Stimulated activated CD8-positive, alpha-beta memory T cell treated with anti-CD3 and anti-CD28 coated beads, Interleukin-15, amount 100 ng/mL, for 48 hours (primary cell): Measurements from ENCODE around the gene SMYD1.

Source experiments
- DNase-seq, 2 donors: peaks; one replicate each; pipeline ENCODE4 v3.0.0-alpha.2; 2020; ENCODE audit warnings: low read depth in 2 of 2

SMYD1 gene

GRCh38 chr2:88087073-88087472 lies 19.4 kb downstream of the SMYD1 start:
- no peak for DNase-seq

GRCh38 chr2:88087763-88088162 lies 20.1 kb downstream of the SMYD1 start:
- no peak for DNase-seq

DNA sequence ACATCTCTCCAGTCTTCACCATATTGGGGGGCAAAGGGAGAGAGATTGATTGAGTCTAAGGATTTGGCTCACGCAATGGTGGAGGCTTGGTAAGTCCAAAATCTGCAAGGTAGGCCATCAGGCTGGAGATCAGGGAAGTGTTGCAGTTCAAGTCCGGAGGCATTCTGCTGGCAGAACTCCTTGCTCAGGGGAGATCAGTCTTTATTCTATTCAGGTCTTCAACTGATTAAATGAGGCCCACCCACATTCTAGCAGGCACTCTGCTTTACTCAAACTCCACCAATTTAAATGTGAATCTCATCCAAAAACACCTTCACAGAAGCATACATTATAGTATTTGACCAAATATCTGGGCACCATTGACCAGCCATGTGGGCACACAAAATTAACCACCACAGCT lies 21.4 kb downstream of the SMYD1 start:
- DNase-seq: no peak

- DNase-seq: peak in 1 of 2 donors; percentile 8
Measured at GRCh38 chr2:88090446-88091283, 23.0 kb downstream of the SMYD1 start.

GRCh38 chr2:88091943-88092342 lies 24.3 kb downstream of the SMYD1 start:
- no peak for DNase-seq

GRCh38 chr2:88092773-88093172 lies 25.1 kb downstream of the SMYD1 start:
- DNase-seq: no peak

DNA sequence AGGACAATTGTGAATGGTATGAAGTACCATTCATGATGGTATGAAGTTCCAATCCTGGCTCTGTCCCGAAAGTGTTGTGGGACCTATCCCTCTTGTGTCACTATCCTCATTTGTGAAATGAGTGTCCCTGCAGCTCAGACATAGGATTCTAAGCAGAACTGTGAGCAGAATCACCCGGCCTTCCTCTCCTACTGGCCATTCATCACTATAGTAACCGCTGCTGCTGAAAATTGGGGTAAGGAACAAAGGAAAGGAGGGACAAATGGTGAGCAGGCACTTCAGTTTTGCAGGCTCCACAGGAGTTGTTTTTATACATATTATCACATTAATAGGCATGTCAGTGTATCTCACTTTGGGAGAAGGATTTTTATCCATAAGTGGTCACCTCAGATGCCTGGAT lies 27.4 kb downstream of the SMYD1 start:
- no peak for DNase-seq

DNA sequence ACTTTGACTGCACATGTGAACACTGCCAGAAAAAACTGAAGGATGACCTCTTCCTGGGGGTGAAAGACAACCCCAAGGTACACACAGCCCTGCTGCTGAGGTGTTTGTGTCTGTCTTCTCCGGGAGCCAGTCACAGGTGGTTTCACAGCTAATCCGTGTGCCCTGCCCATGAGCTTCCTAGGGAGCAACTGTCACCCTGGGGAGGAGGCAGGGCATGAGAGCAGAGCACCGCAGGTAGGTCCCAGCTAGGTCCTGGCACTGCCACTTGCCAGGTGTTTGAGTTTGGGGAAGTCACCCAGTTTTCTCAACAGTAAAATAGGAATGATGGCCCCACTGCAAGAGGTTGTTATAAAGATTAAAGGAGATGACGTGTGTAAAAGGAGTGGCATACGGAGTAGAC lies 29.1 kb downstream of the SMYD1 start:
- DNase-seq: no peak

DNA sequence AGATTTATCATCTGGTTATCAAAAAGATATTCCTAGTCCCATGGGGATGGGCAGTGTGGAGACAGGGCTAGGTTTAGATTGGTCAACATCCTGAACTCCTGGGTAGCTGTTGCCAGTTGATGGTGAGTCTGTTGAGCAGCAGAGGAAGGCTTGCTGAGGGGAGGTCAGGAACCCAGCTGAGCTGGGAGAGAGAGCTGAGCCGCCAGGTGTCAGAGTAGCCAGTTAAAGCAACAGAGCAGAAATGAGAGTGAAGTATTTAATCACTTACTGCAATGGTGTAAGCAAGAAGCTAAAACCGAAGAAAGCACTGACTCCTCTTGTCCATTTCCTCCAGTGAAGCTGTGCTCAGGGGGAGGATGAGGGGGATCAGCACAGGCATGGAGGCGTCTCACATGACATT lies 29.6 kb downstream of the SMYD1 start:
- no peak for DNase-seq

DNA sequence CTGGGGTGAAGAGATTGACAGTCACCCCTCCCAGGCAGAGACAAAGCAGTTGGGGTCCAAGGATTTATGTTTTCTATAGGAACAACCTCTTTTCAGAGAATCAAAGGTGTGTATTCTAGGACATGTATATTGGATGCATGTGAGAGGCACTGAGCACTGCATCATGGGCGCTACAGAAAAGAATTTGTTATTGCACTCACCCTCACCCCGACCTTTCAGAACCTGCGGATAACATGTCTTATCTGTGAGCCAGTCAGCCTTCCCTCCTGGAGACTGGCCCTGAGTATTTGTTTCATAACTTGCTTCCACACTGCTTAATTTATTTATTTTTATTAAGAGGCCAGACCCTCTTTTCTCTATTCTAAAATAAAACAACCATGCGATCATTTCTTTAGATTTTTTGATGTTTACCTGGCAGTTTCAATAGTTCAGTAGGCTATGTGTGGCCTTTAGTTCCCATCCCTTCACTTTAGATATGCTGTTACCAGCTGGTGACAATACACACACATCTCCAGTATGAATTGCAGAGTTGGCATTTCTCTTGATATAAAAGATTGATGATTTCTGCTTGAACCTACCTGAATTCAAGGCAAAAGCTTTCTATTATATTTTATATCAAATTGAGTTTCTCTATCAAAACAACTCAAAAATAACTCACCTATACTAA lies 30.4 kb downstream of the SMYD1 start:
- no peak for DNase-seq

GRCh38 chr2:88098558-88098900 lies 30.9 kb downstream of the SMYD1 start:
- no peak for DNase-seq

DNA sequence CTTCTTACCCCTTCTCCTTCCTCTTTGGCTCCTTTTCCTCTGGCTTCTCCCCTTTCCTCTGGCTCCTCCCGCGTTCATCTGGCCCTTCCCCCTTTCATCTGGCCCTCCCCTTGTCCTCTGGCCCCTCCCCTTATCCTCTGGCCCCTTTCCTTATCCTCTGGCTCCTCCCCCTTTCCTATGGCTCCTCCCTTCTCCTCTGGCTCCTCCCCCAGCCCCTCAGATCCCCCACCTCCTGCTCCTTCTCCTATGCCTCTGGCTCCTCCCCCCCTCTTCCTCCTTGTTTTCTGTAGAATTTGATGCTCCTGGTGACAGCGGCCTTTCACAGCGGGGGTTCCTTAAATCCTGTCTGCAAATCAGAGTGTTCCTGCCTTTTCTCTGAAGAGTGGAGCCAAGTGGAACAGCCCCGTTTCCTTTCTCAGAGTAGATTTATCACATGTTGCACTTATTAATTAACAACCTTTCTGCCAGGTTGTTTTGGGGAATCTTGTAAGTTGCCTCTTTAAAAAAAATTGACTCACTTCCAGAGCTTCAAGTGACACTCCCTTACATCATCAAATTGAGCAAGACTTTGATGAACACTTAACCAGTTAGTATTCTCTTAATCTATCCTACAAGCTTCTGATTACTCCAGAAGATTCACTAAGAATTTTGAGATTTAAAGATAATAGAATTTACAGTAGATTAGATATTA lies 32.3 kb downstream of the SMYD1 start:
- DNase-seq: no peak

- DNase-seq: no peak
Measured at GRCh38 chr2:88100489-88100858, 32.8 kb downstream of the SMYD1 start.

DNA sequence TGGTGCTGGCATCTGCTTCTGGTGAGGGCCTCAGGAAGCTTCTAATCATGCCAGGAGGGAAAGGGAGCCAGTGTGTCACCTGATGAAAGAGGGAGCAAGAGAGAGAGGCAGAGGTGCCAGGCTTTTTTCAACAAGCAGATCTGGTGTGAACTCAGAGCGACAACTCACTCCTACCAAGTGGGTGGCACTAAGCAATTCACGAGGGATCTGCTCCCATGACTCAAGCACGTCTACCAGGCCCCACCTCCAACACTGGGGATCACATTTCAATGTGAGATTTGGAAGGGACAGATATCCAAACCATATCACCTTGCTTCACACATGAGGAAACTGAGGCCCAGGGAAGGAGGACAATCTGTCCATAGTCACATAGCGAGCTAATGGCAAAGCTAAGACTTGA lies 41.2 kb downstream of the SMYD1 start:
- DNase-seq: no peak

DNA sequence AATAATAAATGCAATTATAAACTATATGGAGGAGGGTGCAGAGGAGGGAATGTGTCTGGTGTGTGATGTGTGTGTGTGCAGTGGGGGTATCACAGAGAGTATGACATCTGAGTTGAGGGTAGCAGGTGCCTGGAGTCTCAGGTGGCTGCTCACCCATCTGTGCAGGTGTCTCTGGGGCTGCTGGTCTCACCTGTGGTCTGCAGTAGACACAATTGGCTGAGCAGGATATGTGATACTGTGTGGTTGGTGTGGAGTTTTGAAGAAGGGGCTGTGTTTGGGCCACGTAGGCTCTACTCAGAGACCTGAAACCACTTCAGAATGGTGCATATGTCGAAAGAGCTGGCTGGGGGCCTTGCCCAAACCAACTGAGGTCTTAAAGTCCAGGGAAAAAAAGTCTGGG lies 43.2 kb downstream of the SMYD1 start:
- no peak for DNase-seq

DNA sequence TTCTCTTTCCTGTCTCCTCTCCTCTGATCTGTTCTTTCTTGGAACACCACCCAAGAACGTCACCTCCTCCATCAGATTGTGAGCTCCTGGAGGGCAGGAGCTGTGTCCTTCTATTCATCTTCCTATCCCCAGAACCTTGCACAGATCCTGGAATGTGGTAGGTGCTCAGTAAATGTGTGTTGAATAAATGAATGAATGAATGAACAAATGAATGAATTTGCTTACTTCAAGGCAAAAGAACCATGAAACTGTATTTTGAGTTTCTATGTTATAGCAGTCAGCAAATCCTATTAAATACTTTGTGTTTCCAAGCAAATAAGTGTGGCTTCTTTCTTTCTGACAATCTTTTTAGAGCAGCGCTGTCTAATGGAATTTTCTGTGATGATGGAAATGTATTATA lies 45.4 kb downstream of the SMYD1 start:
- no peak for DNase-seq

DNA sequence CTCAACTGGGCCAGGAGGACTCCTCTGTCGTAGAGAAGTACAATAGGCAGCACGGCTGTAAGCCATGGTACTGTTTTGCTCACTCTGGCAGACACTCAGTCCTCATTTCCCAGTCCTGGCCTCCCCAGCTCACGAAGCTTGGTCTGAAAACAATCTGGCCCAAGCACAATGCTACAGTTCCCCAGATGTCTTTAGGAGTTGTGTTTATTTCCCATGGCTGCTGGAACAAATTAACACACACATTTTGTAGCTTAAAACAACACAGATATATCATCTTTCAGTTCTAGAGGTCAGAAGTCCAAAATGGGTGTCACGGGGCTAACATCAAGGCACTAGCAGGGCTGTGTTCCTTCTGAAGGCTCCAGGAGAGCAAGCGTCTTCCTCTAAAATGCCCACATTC lies 47.3 kb downstream of the SMYD1 start:
- no peak for DNase-seq

DNA sequence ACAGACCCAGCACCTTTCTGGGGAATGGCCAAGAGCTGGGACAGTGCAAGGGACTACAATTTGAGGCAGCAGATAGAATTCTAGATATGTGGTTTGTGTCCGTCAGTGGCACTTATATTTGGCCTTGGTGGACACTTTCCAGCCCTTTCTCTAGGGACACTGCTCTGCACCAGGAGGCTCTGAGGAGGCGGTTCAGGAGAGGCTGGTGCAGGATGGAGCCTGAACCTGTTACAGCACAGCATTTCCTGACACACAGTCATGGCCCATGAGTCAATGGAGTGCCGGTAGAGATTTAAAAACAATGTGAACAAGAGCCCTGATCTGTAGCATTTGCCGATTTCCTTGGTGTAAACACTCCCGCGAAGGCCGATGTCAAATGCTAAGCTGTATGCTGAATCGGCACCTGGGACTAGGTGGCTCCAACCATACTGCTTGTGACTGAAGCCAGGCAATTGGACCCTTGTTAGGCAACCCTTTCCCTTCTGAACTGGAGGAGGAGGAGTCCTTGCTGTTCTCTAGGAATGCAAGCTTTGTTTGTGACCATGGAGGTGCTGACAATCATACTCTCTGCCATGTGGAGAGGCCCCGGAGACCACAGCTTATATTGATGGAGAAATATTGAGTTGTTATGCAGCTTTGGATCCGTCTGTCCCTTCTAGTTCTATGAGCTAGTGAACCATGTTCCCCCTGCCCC lies 48.3 kb downstream of the SMYD1 start:
- no peak for DNase-seq

DNA sequence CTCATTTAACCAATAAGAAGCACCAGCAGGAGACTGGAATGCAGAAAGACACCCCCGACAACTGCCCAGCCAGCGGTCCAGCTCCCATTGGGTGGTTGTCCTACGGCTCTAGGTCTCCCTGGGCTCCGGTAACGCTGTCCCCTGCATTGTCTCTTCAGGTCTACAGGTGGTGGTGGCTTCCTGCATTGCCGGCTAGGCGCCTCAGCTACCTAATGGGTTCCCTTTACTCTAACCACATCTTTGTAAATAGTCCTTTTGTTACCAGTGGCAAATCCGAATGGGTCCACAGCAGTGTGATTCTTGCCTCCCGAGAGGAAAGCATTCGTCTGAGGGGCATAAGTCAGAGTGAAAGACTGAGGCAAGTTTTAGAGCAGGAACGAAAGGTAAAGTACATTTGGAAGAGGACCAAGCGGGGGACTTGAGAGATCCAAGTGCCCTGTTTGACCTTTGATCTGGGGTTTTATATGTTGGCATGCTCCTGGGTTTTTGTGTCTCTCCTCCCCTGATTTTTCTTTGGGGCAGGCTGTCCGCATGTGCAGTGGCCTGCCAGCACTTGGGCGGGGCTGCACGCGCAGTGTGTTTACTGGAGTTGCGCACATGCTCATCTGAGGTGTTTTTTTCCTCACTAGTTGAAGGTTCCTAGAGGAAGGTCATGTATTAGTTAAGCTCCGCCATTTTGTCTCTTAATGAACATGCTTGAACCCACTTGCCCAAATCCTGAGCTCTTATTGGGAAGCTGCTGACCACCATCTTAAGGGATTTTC lies 49.2 kb downstream of the SMYD1 start:
- no peak for DNase-seq

DNA sequence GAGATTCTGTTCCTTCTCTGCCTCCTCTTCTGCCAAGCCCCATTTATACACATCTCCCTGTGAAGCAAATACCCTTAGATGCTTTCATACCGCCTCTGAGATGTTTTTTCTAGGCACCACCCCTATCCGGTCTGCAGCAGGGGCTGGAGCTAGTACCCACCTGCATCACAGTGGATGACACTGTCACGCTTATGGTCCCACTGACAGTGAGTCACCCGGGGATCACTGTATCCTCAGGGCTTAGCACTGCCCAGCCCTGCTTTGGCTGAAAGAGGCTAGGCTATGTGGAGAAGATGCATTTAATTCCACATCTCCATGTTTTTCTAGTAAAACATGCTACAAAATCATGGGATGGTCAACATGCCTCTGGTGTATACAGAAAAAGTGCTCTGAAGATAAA lies 50.3 kb downstream of the SMYD1 start:
- DNase-seq: no peak

DNA sequence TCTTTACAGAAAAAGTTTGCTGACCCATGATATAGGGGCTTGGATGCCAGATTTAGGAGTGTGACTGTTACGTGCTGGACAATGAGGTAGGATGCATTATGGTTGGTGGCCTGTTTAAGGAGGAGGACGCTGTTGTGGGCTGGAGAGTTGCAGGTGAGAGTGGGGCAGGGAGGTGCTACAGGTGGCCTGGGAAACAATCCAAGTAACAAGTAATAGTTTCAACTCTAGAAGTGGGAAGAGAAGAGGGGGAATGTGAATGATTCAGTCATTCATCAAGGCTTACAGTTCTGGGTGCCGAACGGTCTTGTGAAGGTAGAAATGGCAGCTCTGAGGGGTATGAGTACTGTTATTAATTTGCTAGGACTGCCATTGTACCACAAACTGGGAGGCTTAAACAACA lies 54.1 kb downstream of the SMYD1 start:
- no peak for DNase-seq
